SH-SY5Y (cell line): ENCODE results near the gene SAE1.

Experiments used
- GATA2 ChIP-seq: IDR thresholded peaks from 2 replicates; pipeline ENCODE4 v1.6.1; 2011; ENCODE audit warnings: mild to moderate bottlenecking, low read depth, low read length
- GATA3 ChIP-seq: IDR thresholded peaks from 2 replicates; pipeline ENCODE4 v1.6.1; 2011; ENCODE audit warnings: low read depth, mild to moderate bottlenecking, low read length, moderate library complexity

SAE1 gene

DNA sequence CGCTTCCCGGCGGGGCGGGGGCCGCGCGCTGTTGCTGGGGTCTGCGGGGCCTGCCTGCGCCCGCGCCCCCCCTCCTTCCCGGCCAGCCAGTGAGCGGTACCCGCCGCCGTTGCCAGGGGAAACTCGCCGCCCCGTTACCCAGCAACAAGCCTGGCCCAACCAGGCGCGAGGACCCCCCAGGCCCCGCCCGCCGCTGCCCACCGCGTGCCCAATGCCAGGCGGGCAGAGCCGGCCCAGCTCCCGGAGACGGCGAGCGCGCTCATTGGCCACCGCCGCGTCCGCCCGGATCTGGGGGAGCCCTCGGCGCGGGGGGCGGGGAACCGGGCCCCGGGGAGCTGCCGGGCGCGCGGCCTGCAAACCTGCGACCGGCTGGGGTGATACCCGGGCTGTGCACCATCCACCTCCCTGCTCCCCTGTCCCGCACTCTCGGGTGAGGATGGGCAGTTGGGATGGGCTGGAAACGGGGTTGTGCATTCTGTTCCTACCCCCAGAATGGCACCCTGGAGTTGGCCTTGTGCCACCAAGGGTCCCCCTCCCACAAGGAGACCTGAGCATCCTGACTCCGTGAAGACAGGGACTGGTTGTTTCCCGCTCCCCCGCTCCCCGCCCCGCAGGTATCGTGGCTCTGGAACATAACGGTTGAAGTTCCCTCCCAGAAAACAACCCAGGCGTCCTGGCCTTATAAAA lies 109.1 kb downstream of the SAE1 start:
- TF ChIP-seq GATA3 (no peak), GATA2 (no peak)

DNA sequence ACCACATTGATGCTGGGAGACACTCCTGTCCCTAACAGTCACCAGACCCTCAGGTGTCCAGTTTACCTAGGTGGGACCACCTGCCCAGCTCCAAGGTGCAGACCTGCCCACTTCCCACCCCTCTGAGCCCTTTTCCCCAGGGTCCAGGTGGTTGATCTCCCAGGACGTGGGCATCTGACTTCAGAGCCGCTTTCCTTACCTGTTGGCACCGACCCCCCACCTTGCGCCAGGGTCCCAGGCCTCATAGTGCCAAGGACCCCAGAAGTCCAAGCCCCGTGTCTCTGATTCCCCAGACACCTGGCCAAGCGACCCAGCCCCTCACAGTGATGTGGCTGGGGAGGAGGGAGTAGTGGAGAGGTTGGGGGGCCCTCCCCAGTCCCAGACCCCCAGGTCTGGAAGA lies 109.9 kb downstream of the SAE1 start:
- TF ChIP-seq GATA3 (no peak), GATA2 (no peak)

DNA sequence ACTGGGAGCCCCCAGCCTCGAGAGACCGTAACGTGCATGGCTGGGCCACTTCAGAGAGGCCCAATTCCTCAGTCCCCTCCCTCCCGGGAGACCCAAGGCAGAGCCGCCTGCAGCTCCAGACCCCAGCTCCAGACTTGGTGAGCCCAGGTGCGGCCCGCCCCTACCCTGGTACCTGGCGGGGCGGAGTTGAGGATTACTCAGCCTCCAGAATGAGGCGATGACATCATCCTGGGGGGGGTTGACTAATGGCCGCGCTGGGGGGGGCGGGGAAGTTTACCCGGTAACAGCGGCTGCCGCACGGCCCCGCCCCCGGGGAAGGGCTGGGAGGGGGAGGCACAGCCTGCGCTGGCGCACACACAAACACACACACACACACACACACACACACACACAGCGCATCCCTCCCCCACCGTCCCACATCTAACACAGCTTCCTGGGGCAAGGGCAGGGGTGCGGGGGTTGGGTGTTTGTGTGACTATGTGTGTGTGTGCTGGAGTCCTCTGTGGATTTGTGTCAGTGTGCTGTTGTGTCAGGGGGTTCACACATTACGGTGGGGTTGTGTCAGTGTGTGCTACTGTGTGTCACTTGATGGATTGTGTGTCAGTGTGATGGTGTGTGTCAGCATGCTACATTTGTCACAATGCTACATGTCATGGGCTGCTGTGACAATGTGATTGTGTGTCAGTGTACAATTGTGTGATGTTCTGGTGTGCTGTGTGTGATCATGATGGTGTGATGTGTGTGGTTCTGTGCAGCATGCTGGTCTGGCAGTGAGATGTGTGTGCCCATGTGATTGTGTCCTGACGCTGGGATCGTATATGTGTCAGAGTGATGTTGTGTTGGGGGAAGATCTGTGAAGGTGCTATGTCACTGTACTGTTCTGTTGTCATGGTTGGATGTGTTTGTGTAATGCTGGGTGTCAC lies 110.6 kb downstream of the SAE1 start:
- TF ChIP-seq GATA3 (no peak), GATA2 (no peak)

DNA sequence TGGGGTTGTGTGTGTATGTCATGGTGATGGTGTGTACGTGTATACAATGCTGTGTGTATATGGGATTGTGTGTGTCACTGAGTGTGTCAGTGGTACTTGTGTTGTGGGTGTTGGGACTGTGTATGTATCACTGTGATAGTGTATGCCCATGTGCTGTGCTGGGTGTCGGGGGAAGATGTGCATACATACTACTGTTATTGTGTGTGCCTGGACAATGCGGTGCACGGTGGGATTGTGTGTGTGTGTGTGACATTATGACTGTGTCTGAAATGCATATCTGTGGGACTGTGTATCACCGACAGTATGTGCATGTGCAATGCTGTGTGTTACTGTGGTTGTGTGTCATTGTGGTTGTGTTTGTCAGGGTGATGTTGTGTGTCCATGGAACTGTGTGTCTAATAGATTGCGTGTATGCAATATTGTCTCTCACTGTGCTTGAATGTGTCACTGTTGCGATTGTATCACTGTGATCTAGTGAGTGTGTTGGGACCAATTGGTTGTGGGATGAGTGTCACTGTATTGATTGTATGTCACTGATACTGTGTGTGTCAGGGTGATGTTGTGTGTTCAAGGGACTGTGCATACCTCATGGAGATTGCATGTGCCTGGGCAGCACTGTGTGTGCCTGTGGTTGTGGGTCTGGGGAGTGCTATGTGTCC lies 111.4 kb downstream of the SAE1 start:
- no peak for TF ChIP-seq GATA3
- no peak for TF ChIP-seq GATA2

DNA sequence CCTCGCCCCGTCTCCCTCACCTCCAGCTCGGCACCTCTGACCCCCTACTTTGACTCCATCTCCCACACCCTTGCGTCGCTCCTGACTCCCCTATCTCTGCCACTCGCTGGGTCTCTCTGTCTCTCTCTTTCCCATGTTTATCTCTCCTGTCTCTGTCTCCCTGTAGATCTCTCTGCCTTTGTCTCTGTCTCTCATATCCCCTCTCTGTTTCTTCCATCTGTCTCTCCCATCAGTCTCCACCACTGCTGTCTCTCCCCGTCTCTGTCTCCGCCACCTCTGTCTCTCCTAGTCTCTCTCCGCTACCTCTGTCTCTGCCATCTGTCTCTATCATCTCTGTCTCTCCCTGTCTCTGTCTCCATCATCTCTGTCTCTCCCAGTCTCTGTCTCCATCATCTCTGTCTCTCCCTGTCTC lies 112.7 kb downstream of the SAE1 start:
- TF ChIP-seq GATA2, result no peak
- TF ChIP-seq GATA3, result no peak

DNA sequence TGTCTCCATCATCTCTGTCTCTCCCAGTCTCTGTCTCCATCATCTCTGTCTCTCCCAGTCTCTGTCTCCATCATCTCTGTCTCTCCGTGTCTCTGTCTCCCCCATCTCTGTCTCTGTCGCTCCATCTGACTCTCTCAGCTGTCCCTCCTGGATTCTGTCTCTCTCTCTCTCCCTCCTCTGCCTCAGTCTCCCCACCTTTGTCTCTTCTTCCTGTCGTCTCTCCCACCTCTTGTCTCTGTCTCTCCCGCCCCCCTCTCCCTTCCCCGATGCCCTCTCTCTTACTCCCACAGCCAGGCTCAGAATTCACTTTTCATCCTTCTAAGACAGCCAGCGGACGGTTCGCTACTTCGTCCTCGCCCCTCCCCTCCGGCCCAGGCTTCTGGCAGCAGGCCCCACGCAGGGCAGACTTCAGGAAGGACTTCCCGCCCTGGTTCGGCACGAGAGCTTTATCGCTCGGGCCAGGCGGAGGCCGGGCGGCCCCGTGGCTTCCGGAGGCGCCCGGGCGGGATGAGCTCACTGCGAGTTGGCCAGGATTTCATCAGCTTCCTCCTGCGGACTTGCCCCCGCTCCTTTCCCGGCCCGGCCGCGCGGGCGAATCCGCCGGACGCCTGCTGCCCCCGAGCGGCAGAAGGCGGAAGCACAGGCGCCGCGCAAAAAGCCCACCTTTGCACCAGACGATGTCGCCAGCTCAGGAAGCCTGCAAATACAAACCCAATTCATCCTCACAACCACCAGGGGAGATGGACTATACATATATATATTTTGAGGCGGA lies 113.3 kb downstream of the SAE1 start:
- TF ChIP-seq GATA3 (no peak), GATA2 (no peak)

DNA sequence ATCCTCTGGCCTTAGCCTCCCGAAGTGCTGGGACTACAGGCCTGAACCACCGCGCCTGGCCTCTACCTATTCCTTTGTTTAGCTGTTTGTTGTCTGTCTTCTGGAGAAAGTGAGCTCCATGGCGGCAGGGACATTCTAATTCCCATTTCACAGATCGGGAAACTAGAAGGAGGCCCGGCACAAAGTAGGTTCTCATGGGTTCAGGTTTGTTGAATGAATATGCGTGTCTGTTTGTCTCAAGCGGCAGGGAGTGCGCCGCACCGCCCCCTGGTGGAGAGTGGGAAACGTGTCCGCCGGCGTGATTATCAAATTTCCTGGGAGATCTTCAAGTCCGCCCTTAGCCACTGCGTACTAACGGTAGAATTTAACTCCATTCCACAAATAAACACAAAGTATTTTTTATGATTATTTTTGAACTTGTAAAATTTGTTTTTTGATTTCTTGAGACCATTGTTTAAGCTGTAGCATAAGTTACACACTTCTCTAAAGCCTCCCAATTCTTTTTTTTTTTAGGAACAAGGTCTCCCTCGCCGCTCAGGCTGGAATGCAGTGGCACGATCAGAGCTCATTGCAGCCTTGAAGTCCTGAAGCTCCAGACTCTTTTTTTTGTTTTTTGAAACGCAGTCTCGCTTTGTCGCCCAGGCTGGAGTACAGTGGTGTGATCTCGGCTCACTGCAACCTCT lies 116.8 kb downstream of the SAE1 start:
- TF ChIP-seq GATA2, result no peak
- no peak for TF ChIP-seq GATA3

DNA sequence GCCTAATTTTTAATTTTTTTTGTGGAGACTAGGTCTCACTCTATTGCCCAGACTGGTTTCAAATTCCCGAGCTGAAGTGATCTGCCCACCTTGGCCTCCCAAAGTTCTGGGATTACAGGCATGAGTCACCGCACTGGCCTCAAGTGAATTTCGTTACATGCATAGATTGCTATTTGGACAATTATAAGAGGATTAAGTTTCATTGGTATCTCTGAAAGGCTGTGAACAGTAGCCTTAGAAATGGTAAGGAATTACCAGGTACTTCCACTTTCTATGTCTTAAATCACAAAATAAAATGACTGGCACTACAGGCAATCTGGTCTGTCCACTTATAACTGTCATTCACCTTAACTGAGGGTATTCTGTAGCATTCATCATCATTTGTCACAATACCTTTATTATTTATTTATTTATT lies 122.8 kb downstream of the SAE1 start:
- TF ChIP-seq GATA3, result no peak
- TF ChIP-seq GATA2, result no peak

DNA sequence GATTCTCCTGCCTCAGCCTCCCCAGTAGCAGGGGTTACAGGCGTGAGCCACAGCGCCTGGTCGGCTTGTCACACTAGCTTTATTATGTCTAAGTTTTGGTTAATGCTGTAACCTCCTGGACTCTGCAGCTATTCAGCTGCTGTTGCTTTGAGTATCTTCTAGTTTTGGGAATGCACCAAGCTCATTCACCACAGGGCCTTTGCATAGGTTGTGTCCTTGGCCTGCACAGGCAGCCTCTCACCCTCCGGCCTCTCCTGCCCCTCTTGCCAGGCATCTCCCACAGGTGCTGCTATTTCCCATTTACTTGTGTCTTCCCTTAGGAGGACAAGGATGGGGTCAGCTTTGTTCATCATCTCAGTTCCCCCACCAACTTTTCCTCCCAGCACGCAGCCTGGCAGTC lies 123.3 kb downstream of the SAE1 start:
- TF ChIP-seq GATA2 (no peak), GATA3 (no peak)

DNA sequence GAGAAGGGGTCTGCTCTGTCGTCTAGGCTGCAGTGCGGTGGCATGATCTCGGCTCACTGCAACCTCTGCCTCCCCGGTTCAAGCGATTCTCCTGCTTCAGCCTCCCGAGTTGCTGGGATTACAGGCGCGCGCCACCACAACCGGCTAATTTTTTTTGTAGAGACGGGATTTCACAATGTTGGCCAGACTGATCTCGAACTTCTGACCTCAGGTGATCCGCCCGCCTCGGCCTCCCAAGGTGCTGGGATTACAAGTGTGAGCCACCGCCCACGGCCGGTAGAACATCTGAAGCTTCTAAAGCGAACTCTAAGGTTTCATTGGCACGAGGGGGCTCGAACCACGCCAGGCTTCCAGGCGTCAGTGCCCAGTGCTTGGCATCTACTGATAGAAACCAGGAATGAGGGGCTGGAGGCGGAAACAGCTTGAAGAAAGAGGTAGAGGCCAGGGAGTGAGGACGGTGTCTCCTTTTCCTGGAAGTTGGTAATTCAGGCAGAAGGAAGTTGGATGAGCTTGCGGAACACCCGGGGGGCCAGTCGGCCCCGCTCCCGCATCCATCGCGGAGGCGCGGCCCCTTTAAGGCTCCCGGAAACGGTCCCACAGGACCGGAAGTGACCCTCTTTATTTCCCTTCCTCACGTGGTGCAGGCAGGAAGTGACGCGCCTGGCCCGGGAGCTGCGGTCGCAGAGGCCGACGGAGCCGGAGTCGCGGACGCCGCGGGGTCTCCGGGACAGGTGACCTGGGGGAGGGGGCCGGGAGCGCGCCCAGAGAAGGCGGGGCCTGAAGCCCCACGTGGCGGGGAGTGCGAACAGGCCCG lies 125.5 kb downstream of the SAE1 start, which contains the start of gene CCDC9:
Gene CCDC9 (plus strand): TSS at position 647 of the 814 bp plus-strand sequence. CDS start 1,876 bp downstream, outside the sequence.
- TF ChIP-seq GATA2 (no peak), GATA3 (no peak)

DNA sequence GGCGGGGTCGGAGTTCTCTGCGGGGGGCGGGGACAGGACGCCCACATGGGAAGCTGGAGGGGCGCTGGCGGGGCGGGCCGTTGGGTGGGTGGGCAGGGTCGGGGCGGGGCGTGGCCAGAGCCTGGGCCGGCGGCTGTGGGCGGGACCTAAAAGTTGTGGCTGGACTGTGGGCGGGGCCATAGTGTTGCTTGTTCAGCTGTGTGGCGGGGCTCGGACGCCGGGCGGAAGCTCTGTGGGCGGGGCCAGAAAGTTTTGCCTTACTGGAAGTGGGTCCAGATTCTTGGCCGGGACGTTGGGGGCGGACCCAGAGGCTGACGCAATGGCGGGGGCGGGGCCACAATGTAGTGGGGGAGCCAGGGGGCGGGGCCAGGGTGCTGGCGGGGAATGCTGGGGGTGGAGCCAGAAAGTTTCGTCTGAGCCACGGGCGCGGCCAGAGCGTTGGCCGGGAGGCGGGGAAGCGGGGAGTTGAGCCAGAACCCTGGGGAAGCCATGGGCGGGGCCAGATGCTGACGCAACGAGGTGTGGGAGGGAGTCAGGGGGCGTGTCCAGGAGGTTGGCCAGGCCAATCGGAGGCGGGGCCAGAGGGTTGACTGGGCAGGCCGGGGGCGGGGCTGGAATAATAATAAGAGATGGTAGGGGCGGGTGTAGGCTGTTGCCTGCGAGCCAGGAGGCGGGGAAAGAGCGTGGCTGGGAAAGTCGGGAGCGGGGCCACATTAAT lies 126.2 kb downstream of the SAE1 start:
- TF ChIP-seq GATA2 (no peak), GATA3 (no peak)
